Heart left ventricle (tissue), 13 donors: Measurements from ENCODE around the gene WDTC1.
"Not testable (repeated sequence)": the region's sequence is repeated elsewhere in the genome, so short reads cannot be mapped to it uniquely, and the experiment has no call there.

ENCODE experiments used
- CTCF ChIP-seq, 12 donors: fragments of 200-600 bp; sonication (generic) in 4 of 12; IDR thresholded peaks; one replicate each; pipeline versions ENCODE4 v1.5.0 to v1.8.0; 2018 to 2022; ENCODE audit warnings: antibody characterized with exemption in 12 of 12, mild to moderate bottlenecking in 5 of 12
- POLR2A ChIP-seq, 2 donors: fragments of 450-650 bp; IDR thresholded peaks; one replicate each; pipeline ENCODE4 v1.6.1; 2017; ENCODE audit warnings: antibody characterized with exemption in 2 of 2, mild to moderate bottlenecking in 2 of 2, moderate library complexity in 2 of 2
- donor health status: ischemic (EF 13 %, LVEDD 7.1; RV severe dilation, severe dysfunction).
- donor health status: DM: no; HTN: yes; CAD: no.
- donor health status: DM: no; HTN: no; CAD: no.
- donor health status: ischemic (EF 25% LVEDD 6.9; RV normal size, moderate dysfunction).
- donor health status: ischemic (EF 25% LVEDD 5.7; RV mildly dilated, moderate dysfunction).
- donor health status: ischemic (EF 35%, LVEDD 5.7; RV mildly dilated, moderate dysfunction).
- donor health status: nonischemic (EF 11% LVEDD 7.7; RV severe dilation, severe dysfunction).
- donor health status: DM: yes; HTN: yes; CAD: no.
- donor health status: PGD.
- donor health status: ischemic (EF 29% LVEDD 5.4; RV normal size, mild dysfunction).
- donor health status: nonischemic (EF 23%, LVEDD 6.1; RV moderate dilation, normal function).

GRCh38 chr1:27285821-27286220 lies 51.4 kb downstream of the WDTC1 start:
- not testable (repeated sequence) for TF ChIP-seq CTCF, POLR2A (IDR thresholded peaks at IDR 0.05)
